GM12891 (cell line): Measurements from ENCODE around the gene LRRTM3.

Experiments used
- PAX5 ChIP-seq: IDR thresholded peaks from 2 replicates; pipeline ENCODE4 v1.6.1; 2011; ENCODE audit warnings: low read length, moderate library complexity, mild to moderate bottlenecking; ENCODE audit not compliant: insufficient read depth, severe bottlenecking
- POLR2A ChIP-seq: IDR thresholded peaks from 2 replicates; pipeline ENCODE4 v1.6.1; 2011; ENCODE audit warnings: low read depth, low read length, control low read depth
- POLR2AphosphoS5 ChIP-seq: IDR thresholded peaks from 2 replicates; pipeline ENCODE4 v1.6.1; 2011; ENCODE audit warnings: low read depth, low read length, control low read depth
- POU2F2 ChIP-seq: IDR thresholded peaks from 2 replicates; pipeline ENCODE4 v1.6.1; 2011; ENCODE audit warnings: low read depth, mild to moderate bottlenecking, control low read depth, low read length, moderate library complexity
- SPI1 ChIP-seq: IDR thresholded peaks from 2 replicates; pipeline ENCODE4 v1.6.1; 2011; ENCODE audit warnings: low read depth, low read length, control low read depth
- TAF1 ChIP-seq: IDR thresholded peaks from 2 replicates; pipeline ENCODE4 v1.6.1; 2011; ENCODE audit warnings: low read depth, low read length, control low read depth

- TF ChIP-seq TAF1 (no peak), POLR2A (no peak), POLR2AphosphoS5 (no peak), PAX5 (no peak), SPI1 (no peak), POU2F2 (no peak)
These were observed 186.9 kb downstream of the LRRTM3 start for GRCh38 chr10:67112765-67113164.
